ENCODE results near the gene KRTAP5-3.
"Not testable (repeated sequence)": the region's sequence is repeated elsewhere in the genome, so short reads cannot be mapped to it uniquely, and the experiment has no call there.

KRTAP5-3 gene

DNA sequence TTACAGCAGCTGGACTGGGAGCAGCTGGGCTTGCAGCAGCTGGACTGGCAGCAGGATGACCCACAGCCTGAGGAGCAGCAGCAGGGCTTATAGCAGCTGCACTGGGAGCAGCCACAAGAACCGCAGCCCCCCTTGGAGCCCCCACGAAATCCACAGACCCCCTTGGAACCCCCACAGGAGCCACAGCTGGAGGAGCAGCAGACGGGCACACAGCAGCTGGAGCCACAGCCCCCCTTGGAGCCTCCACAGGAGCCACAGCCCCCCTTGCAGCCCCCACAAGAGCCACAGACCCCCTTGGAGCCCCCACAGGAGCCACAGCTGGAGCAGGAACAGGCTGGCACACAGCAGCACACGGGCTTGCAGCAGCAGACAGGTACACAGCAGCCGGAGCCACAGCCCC, 362 bp downstream of the KRTAP5-3 start:
- not testable (repeated sequence) for DNase-seq

DNA sequence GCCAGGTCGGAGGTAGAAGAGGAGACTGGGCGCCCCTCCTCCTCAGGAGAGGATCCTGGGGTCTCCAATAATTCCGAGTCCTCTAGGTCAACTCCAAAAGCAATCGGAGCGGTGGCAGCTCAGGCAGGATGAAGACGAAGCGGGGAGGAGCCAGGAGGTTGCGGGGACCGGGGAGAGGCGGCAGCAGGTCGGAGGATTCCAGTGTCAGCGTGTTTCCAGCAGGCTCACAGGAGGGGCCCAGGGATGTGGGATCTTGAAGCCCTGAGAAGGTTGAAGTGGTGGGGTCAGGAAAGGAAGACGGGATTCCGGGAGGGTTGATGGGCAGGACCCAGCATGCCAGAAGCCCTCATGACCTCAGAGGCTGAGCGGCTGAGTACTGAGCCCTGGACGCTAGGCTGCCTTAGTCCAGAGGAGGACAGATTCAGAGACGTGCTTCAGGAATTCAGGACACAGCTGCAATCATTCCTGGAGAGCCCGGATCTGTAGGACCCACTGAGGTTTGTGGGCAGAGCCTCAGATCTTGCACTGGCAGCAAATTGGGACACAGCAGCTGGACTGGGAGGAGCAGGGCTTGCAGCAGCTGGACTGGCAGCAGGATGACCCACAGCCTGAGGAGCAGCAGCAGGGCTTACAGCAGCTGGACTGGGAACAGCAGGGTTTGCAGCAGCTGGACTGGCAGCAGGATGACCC, 962 bp downstream of the KRTAP5-3 start:
- DNase-seq: not testable (repeated sequence)

DNA sequence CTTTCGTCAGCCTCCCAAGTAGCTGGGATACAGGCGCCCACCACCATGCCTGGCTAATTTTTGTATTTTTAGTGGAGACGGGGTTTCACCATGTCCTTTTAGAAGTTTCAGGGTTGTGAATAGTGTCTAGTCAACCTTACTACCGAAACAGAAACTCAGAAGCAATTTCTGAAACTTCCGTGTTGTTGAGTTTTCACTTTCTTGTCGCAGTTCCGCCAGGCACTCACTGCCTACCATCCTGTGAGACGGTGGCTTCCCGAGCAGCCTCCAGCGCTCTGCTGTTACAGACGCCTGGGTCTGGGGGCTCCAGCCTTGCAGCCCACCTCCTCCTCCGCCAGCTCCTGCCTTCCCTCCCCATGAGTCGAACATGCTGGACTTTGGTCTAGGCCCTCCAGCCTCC, 2.3 kb downstream of the KRTAP5-3 start:
- DNase-seq: peak in 1 of 2 donors; percentile 40

DNA sequence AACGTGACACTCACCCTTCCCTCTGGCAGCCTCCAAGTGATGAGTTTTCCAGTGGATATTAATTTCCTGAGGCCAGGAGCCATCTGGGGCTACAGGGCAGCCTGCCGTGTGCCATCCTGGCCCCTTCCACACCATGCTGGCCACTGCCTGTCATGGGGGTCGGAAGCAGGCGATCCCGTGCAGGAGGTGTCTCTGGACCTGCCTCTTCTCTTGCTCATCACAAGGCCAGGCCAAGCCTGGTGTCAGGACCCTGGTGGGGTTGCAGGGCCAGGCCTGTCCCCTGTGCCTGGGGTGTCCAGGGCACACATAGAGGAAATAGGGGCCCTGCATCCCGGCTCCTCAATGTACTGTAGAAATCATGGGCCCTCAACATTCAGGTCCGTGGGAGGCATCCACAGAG, 3.6 kb downstream of the KRTAP5-3 start:
- no peak for DNase-seq

DNA sequence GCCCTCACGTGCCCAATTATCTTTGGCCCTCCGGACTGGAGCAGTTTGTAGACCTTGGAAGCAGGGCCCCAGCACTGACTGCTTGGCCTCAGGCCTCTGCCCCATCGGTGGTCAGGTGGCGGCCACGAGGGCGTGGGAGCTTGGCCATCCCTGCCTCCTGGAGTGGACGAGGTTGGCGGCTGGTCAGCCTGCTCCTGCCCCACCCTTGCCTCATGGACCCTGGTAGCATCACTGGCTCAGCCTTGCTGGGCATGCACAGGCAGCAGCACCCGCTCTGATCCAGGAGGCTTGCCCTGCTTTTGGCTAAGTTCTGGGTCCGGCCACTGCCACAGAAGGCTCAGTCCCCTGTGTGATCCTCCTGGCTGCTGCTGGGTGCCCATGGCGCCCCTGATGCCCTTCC, 4.1 kb downstream of the KRTAP5-3 start:
- no peak for DNase-seq

DNA sequence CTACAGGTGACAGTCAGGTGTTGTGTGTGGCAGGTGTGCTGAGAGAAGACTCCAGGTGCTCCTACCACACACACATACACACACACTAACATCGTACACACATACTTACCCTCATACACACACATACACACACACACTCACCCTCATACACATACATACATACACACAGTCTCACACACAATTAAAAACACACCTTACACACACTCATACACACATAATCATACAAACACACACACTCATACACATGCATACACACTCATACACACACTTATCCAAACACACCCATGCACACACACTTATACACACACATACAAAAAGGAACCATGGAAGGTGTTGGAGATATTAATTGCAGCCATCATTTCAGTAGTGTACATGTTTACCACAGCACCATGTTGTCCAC, 4.6 kb downstream of the KRTAP5-3 start:
- no peak for DNase-seq

DNA sequence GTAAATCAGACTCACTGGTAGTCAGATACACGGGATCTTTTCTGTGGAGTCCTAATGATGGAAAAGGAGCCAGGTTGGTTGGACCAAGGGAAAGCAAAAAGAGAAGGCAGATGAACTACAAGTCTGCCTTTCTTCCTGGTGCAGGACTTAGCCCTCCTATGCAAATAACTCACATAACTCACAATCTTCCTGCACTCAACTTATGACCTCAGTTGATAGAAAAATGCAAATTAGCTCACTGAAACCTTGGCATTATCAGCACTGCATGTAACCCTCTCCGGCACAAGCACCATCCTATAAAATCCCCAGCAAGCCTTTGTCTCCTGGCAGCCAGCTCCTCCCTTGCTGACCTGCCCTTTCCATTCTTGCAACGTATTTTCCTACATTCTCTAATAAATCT, 6.6 kb downstream of the KRTAP5-3 start:
- DNase-seq: not testable (repeated sequence)

DNA sequence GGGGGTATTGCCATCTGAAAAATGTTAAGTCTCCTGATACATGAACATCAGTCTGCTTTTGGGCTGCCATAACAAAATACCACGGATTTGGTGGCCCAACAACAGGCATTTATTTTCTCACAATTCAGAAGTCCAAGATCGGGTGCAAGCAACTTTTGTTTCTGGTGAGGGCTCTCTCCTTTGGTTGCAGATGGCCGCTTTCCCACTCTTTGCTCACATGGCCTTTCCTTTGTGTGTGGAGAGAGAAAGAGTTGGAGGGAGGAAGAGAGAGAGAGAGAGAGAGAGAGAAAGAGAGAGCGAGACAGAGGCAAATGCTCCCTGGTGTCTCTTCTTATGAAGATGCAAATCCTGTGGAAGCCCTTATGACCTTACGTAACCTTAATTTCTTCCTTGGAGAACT, 7.6 kb downstream of the KRTAP5-3 start:
- DNase-seq: no peak

DNA sequence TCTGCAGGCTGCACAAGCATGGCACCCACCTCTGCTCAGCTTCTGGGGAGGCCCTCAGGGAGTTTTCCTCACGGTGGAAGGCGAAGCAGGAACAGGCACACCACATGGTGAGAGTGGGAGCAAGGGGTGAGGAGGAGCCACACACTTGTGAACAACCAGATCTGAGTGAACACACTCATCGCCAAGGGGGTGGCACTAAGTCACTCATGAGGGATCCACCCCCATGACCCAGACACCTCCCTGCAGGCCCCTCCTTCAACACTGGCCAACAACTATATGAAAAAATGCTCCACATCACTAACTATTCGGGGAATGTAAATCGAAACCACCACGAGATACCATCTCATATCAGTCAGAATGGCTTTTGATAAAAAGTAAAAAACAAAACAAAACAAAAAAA, 9.4 kb downstream of the KRTAP5-3 start:
- DNase-seq: peak in 1 of 2 donors; percentile 30

DNA sequence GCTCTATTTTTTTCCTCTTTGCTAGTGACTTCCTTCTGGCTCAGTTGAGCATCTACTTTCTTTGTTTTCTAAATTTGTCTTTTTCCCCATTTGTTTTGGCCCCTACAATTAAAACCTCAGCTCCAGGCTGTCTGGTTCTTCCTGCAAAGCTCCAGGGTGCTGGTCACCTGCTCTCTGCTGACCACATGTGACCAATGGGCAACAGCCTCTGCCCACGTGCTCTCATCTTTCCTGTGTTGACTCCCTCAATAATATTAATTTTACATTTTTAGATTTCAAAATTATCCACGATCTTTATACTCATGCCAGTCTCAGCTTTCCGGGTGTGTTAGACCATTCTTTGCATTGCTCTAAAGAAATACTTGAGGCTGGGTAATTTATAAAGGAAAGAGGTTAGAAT, 9.9 kb downstream of the KRTAP5-3 start:
- DNase-seq: not testable (repeated sequence)

DNA sequence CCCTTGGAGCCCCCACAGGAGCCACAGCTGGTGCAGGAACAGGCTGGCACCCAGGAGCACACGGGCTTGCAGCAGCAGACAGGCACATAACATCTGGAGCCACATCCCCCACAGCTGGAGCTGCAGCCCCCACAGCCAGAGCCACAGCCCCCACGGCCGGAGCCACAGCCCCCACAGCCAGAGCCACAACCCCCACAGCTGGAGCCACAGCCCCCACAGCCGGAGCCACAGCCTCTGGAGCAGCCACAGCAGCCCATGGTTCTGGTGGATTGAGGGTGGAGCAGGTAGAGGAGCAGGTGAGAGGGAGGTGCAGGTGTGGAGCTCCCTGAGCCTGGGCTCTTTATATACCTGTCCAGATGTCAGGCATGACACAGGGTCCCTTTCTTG, 10.3 kb downstream of the KRTAP5-3 start, which contains the start of gene KRTAP5-2:
TSS of gene KRTAP5-2 (minus strand) at position 301 of the 387 bp plus-strand sequence. CDS start at position 257, 44 bp downstream.
- no peak for DNase-seq

DNA sequence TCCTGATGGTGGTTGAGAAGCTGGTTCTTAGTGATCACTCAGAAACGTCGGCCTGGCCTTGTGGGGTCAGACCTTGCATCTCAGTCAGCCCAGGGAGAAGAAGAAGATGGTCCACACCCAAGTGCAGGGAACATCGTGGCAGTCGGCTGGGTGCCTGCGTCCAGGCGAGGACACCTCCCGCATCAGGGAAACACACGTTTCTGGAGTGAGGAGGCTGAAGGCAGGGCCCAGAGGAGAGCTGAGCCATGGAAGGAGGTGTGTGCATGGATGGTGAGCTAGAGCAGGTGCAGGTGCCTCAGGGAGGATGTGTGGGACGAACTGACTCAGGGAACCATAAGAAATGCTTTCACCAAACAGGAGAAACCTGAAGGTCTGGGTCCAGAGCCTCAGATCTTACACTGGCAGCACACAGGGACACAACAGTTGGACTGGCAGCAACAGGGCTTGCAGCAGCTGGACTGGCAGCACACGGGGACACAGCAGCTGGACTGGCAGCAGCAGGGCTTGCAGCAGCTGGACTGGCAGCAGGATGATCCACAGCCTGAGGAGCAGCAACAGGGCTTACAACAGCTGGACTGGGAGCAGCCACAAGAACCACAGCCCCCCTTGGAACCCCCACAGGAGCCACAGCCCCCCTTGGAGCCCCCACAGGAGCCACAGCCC, 10.8 kb downstream of the KRTAP5-3 start:
- no peak for DNase-seq

DNA sequence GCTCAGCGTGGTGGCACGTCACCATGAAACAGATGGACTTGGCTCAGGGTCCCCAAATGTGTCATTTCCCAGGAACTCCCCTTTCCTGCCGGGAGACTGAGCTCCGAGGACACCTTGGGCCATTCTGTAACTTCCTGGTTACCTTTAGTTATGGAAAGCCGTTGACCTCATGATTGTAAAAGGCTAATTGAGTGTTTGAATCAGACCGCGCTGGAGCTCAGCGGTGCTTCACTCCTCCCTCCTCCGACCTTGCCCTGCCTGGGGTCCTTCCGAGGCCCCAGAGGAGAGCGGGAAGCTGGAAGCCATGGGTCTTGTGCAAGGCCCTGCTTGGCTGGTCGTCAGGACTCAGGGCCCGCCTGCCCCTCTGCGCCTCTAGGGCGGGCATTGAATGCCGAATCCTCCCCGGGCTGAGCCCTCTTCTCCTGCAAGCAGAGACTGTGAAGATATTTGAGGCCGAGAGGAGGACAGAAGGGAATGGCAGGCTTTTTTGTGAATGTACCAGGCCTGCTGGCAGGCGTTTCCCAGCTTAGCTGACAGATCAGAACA, 11.6 kb downstream of the KRTAP5-3 start:
- not testable (repeated sequence) for DNase-seq

DNA sequence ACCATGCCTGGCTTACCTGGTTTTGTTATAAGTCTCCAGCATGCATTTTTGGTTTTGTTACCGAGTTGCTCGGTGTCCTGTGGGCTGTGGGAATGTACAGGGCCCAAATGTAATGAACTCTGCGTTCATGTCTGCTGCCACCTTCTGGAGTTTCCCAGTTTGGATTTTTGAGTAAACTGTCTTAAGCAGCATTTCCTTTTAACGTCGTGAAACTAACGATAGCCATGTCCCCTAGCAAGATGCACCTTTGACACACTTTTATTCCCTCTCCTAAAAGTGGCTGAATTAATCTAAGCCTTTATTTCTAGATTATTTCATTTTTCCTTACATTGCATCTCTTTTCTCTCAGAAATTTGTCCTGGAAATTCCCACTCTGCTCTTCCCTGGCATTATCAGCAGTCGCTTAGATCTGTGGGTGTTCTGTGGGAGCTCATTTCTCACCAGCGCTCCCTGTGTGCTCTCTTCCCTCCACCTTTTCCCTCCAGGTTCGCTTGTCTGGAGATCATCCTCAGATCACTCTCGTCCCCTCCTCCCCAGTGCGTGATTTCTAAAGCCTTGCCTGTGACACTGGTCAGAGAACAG, 12.2 kb downstream of the KRTAP5-3 start:
- not testable (repeated sequence) for DNase-seq

DNA sequence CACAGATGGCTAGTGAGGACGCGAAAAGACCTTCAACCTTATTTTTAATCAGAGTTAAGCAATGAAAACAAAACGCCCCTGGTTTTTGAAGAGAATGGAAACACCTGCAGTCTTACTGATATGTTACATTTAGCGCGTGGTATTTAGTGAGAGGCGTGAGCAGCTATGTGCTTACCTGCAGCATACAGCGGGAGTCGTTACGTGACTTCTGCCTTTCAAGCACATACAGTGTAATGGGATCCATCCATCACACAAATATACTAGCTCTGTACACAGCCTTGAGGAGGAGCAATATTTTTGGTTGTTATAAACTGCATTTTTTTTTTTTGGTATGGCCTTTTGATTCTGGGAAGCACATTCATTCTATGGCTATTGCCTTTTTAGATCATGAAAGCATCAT, 15.6 kb downstream of the KRTAP5-3 start:
- DNase-seq: no peak

DNA sequence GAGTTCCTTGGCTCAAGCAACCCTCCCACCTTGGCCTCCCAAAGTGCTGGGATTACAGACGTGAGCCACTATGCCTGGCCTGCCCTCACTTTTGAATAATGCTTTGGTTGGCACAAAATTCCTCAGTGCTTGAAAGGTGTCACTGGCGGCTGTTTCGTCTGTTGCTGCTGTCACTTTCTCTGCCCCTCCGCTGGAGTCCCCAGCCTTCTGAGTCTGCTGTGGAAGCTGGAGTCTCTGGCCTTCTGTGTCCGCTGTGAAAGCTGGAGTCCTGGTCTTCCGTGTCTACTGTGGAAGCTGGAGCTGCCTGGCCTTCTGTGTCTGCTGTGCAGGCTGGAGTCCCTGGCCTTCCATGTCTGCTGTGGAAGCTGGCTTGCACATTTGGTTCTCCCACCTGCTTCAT, 18.3 kb downstream of the KRTAP5-3 start:
- DNase-seq: no peak

DNA sequence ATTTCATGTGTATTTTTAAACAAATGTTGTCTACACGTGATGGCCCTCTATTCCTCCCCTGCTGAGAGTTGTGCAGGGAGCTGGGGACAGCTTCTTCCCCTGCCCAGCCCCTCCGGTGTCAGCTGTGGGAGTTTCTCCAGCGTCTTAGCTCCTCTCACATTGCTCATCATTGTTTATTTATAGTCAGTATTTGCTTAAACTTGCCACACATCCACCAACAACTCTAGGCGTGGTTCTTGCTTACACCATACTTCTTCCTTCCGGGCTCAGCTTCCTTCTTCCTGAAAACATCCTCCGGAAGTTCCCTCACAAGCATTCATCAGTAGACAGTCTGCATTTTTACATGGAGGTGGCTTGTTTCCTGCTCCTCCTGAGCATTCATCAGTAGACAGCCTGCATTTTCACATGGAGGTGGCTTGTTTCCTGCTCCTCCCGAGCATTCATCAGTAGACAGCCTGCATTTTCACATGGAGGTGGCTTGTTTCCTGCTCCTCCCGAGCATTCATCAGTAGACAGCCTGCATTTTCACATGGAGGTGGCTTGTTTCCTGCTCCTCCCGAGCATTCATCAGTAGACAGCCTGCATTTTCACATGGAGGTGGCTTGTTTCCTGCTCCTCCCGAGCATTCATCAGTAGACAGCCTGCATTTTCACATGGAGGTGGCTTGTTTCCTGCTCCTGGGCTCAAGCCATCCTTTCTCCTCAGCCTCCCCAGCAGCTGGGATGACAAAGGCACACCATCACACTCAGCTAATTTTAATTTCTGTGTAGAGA, 18.9 kb downstream of the KRTAP5-3 start:
- DNase-seq: peak; percentile 51 to 66

DNA sequence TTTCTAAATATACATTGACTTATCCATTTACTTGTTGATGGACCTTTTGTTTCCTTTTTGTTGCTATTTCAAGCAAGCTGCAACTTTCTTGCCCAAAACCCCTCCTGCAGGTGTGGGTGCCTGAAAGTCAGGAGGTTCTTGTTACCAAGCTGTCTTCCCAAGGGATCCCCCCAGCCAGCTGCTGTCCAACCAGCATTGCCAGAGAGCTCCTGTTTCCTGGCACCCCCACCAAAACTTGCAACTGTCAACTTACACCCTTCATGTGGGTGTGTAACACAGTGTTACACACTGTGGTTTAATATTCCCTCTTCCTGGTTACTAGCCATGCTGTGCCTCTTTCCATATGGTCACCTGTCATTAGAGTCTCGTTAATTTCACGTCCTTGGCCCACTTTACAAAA, 21.6 kb downstream of the KRTAP5-3 start:
- no peak for DNase-seq

DNA sequence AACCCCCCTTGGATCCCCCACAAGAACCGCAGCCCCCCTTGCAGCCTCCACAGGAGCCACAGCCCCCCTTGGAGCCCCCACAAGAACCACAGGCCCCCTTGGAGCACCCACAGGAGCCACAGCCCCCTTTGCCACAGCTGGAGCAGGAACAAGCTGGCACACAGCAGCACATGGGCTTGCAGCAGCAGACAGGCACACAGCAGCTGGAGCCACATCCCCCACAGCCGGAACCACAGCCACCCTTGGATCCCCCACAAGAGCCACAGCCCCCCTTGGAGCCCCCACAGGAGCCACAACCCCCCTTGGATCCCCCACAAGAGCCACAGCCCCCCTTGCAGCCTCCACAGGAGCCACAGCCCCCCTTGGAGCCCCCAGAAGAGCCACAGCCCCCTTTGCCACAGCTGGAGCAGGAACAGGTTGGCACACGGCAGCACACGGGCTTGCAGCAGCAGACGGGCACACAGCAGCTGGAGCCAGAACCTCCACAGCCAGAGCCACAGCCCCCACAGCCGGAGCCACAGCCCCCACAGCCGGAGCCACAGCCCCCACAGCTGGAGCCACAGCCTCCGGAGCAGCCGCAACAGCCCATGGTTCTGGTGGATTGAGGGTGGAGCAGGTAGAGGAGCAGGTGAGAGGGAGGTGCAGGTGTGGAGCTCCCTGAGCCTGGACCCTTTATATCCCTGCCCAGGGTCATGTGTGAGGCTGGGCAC, 23.4 kb downstream of the KRTAP5-3 start, which contains the start of gene KRTAP5-1:
TSS of gene KRTAP5-1 (minus strand) at position 623 of the 710 bp plus-strand sequence. CDS start at position 589, 34 bp downstream.
- DNase-seq: peak in 1 of 2 donors; percentile 6

DNA sequence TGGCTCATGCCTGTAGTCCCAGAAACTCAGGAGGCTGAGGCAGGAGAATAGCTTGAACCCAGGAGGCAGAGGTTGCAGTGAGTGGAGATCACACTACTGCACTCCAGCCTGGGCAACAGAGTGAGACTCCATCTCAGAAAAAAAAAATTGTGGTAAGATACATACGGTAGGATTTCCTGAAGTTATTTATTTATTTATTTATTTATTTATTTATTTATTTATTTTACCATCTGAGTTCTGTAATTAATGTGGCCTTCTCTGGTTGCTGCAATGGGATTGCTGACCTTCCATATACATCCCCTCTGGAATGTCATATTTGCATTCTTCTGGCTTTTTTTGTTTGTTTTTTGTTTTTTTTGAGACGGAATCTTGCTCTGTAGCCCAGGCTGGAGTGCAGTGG, 25.4 kb downstream of the KRTAP5-3 start:
- not testable (repeated sequence) for DNase-seq

DNA sequence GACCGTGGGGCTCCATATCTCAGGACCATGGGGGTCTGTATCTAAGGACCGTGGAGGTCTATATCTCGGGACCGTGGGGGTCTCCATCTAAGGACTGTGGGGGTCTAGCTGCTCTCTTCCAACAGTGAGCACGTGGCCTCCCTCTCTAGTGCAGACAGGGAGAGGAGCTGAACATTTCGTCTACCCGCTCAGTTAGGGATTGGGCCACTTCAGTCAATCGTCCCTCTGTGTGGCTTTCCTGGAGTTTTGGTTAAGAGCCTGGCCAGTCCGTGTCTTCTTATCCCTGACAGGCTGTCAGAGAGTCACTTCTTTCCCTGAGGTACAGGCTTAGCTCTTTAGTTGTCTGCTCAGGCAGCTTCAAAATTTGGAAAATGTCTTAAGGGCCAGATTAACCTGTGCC, 26.3 kb downstream of the KRTAP5-3 start:
- peak in 1 of 2 donors; percentile 10 for DNase-seq

DNA sequence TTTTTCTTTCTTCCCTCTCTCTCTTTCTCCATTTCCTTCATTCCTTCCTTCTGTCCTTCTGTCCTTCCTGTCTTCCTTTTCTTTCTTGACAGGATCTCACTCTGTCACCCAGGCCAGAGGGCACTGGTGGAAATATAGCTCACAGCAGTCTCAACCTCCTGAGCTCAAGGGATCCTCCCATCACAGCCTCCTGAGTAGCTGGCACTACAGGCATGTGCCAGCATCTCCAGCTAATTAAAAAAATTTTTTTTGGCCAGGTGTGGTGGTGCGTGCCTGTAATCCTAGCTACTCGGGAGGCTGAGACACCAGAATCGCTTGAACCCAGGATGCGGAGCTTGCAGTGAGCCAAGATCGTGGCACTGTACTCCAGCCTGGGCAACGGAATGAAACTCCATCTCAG, 31.4 kb downstream of the KRTAP5-3 start:
- DNase-seq: no peak
